Measurements from ENCODE around the gene QRICH1. TPM values are rescaled to one million over a fixed set of nuclear protein-coding genes. Genes with fewer than 3 reads are reported as not detected.
A peak's percentile ranks its signal among the peaks of the same experiment; 100 is the strongest.
"Not testable (repeated sequence)": the region's sequence is repeated elsewhere in the genome, so short reads cannot be mapped to it uniquely, and the experiment has no call there.

QRICH1 gene
- total RNA-seq, 2 experiments from 2014 or later = 111 to 132 TPM

GRCh38 chr3:49013113-49013737, 80.6 kb downstream of the QRICH1 start:
- ChIA-PET CTCF (ENCODE audit: unreplicated experiment) (interaction anchor here (1.2 kb wide), 1 partner anchor 24 kb away, joined by 7 read pairs; the partner anchor contains the start of gene P4HTM), POLR2A (no interaction called here)

GRCh38 chr3:49012441-49013017, 81.3 kb downstream of the QRICH1 start:
- ChIA-PET CTCF (ENCODE audit: unreplicated experiment) (interaction anchor here (0.6 kb wide), 1 partner anchor 265 kb away, joined by 3 read pairs; no protein-coding TSS in a partner anchor), POLR2A (no interaction called here)
- H3K9me2 ChIP-seq (ENCODE audit: insufficient read depth, low read length) = no peaks in the 10 kb centered on the region
- H3K4me3 ChIP-seq (ENCODE audit: low read depth, low read length, poor library complexity, severe bottlenecking) = no peak overlapping the region
- no peak overlapping the region for H2AFZ ChIP-seq (ENCODE audit: low read length)
- no peak overlapping the region for H3K27ac ChIP-seq (ENCODE audit: low read depth, low read length, poor library complexity, severe bottlenecking)
- TF ChIP-seq CTCF (conservative IDR thresholded peaks at IDR 0.05; ENCODE audit: low read length) (no peak), EZH2phosphoT487 (IDR thresholded peaks at IDR 0.05; ENCODE audit: borderline replicate concordance, low read depth, low read length) (no peak)
- H3K9me3 ChIP-seq (ENCODE audit: low read length) = no peaks in the 10 kb centered on the region
- H3K4me1 ChIP-seq (ENCODE audit: insufficient read depth, low read length, poor library complexity, severe bottlenecking) = peaks cover 12% of the 10 kb centered on the region
- peaks cover 21% of the 10 kb centered on the region; the same call in 1 of the 2 replicates for H3K79me2 ChIP-seq (ENCODE audit: insufficient read depth, low read depth, low read length)
- no TSS peak for BruUV-seq (replicated peaks)
- intact Hi-C loops (cut with micrococcal nuclease; ENCODE audit: unreplicated experiment) = no loop called here
- no peak for DNase-seq (ENCODE audit: low spot score)
- peaks cover 9% of the 10 kb centered on the region; the same call in 1 of the 2 replicates for H4K20me1 ChIP-seq (ENCODE audit: insufficient read depth, low read length)
- H3K4me2 ChIP-seq (ENCODE audit: low read length) = no peak overlapping the region
- peaks cover 61% of the 10 kb centered on the region for H3K36me3 ChIP-seq (ENCODE audit: insufficient read depth, low read length)

More at GRCh38 chr3:49013113-49013737, 80.6 kb downstream of the QRICH1 start:
- Histone ChIP-seq H3K36me3 (ENCODE audit: insufficient read depth, low read length) (peaks cover 61% of the 10 kb centered on the region), H3K4me1 (ENCODE audit: insufficient read depth, low read length, poor library complexity, severe bottlenecking) (peaks cover 15% of the 10 kb centered on the region), H3K4me2 (ENCODE audit: low read length) (no peak overlapping the region), H3K79me2 (ENCODE audit: insufficient read depth, low read depth, low read length) (peaks cover 17% of the 10 kb centered on the region; the same call in 1 of the 2 replicates), H3K27ac (ENCODE audit: low read depth, low read length, poor library complexity, severe bottlenecking) (no peak overlapping the region), H3K9me3 (ENCODE audit: low read length) (no peaks in the 10 kb centered on the region), H3K9me2 (ENCODE audit: insufficient read depth, low read length) (no peaks in the 10 kb centered on the region), H4K20me1 (ENCODE audit: insufficient read depth, low read length) (peaks cover 6% of the 10 kb centered on the region; the same call in 1 of the 2 replicates), H2AFZ (ENCODE audit: low read length) (no peak overlapping the region), H3K4me3 (ENCODE audit: low read depth, low read length, poor library complexity, severe bottlenecking) (no peak overlapping the region)
- BruUV-seq (replicated peaks) = no TSS peak
- DNase-seq (ENCODE audit: low spot score) = no peak
- intact Hi-C loops (cut with micrococcal nuclease; ENCODE audit: unreplicated experiment) = no loop called here
- TF ChIP-seq EZH2phosphoT487 (IDR thresholded peaks at IDR 0.05; ENCODE audit: borderline replicate concordance, low read depth, low read length) (no peak), CTCF (conservative IDR thresholded peaks at IDR 0.05; ENCODE audit: low read length) (no peak)

- ChIA-PET CTCF (ENCODE audit: unreplicated experiment) (no interaction called here), POLR2A (interaction anchor here (0.6 to 3.2 kb wide), 5 partner anchors 12 to 695 kb away, joined by 3 to 42 read pairs (median 3); partner anchors contain the start of gene NDUFAF3)
- no TSS peak for BruUV-seq (replicated peaks)
- no peak overlapping the region for H3K4me3 ChIP-seq (ENCODE audit: low read depth, low read length, poor library complexity, severe bottlenecking)
- H3K36me3 ChIP-seq (ENCODE audit: insufficient read depth, low read length) = peaks cover 36% of the 10 kb centered on the region
- H3K4me1 ChIP-seq (ENCODE audit: insufficient read depth, low read length, poor library complexity, severe bottlenecking) = peaks cover 18% of the 10 kb centered on the region
- no peaks in the 10 kb centered on the region for H3K9me2 ChIP-seq (ENCODE audit: insufficient read depth, low read length)
- H3K79me2 ChIP-seq (ENCODE audit: insufficient read depth, low read depth, low read length) = peaks cover 21% of the 10 kb centered on the region; the same call in 1 of the 2 replicates
- no peak overlapping the region for H2AFZ ChIP-seq (ENCODE audit: low read length)
- DNase-seq (ENCODE audit: low spot score) = no peak
- intact Hi-C loops (cut with micrococcal nuclease; ENCODE audit: unreplicated experiment) = loop anchor here (5.0 kb wide), 1 partner anchor 83 kb away; the partner anchor contains the start of gene QRICH1
- no peak for TF ChIP-seq CTCF (conservative IDR thresholded peaks at IDR 0.05; ENCODE audit: low read length)
- TF ChIP-seq EZH2phosphoT487 (IDR thresholded peaks at IDR 0.05; ENCODE audit: borderline replicate concordance, low read depth, low read length) = no peak
- no peak overlapping the region for H3K27ac ChIP-seq (ENCODE audit: low read depth, low read length, poor library complexity, severe bottlenecking)
- no peaks in the 10 kb centered on the region for H3K9me3 ChIP-seq (ENCODE audit: low read length)
- H3K4me2 ChIP-seq (ENCODE audit: low read length) = no peak overlapping the region
- peaks cover 9% of the 10 kb centered on the region; the same call in 1 of the 2 replicates for H4K20me1 ChIP-seq (ENCODE audit: insufficient read depth, low read length)
Observed at GRCh38 chr3:49009396-49009795, 84.5 kb downstream of the QRICH1 start.

- H4K20me1 ChIP-seq (ENCODE audit: insufficient read depth, low read length); H2AFZ ChIP-seq (ENCODE audit: low read length); H3K9me2 ChIP-seq (ENCODE audit: insufficient read depth, low read length); BruUV-seq (replicated peaks); H3K9me3 ChIP-seq (ENCODE audit: low read length); CTCF ChIA-PET (ENCODE audit: unreplicated experiment); DNase-seq (ENCODE audit: low spot score): not testable (repeated sequence)
- Histone ChIP-seq H3K4me1 (ENCODE audit: insufficient read depth, low read length, poor library complexity, severe bottlenecking) (peaks cover 18% of the 10 kb centered on the region), H3K4me2 (ENCODE audit: low read length) (peak overlapping the region; percentile 99), H3K4me3 (ENCODE audit: low read depth, low read length, poor library complexity, severe bottlenecking) (peak overlapping the region; percentile 78), H3K79me2 (ENCODE audit: insufficient read depth, low read depth, low read length) (peaks cover 21% of the 10 kb centered on the region; the same call in 1 of the 2 replicates), H3K36me3 (ENCODE audit: insufficient read depth, low read length) (peaks cover 28% of the 10 kb centered on the region), H3K27ac (ENCODE audit: low read depth, low read length, poor library complexity, severe bottlenecking) (peak overlapping the region; percentile 3)
- POLR2A ChIA-PET = interaction anchor here (0.7 to 3.2 kb wide), 3 partner anchors 13 to 694 kb away, joined by 3 to 42 read pairs (median 3); partner anchors contain the start of gene NDUFAF3
- intact Hi-C loops (cut with micrococcal nuclease; ENCODE audit: unreplicated experiment) = loop anchor here (5.0 kb wide), 1 partner anchor 84 kb away; the partner anchor contains the start of gene QRICH1
Observed at GRCh38 chr3:49008627-49009026, 85.2 kb downstream of the QRICH1 start.
